Femur (tissue), 1 donor: ENCODE measurements around the gene LGALS4.
"Not testable (repeated sequence)": the region's sequence is repeated elsewhere in the genome, so short reads cannot be mapped to it uniquely, and the experiment has no call there.

ENCODE experiments used
- DNase-seq: peaks from one replicate; pipeline ENCODE4 v3.0.0-alpha.2; 2017

Gene LGALS4

DNA sequence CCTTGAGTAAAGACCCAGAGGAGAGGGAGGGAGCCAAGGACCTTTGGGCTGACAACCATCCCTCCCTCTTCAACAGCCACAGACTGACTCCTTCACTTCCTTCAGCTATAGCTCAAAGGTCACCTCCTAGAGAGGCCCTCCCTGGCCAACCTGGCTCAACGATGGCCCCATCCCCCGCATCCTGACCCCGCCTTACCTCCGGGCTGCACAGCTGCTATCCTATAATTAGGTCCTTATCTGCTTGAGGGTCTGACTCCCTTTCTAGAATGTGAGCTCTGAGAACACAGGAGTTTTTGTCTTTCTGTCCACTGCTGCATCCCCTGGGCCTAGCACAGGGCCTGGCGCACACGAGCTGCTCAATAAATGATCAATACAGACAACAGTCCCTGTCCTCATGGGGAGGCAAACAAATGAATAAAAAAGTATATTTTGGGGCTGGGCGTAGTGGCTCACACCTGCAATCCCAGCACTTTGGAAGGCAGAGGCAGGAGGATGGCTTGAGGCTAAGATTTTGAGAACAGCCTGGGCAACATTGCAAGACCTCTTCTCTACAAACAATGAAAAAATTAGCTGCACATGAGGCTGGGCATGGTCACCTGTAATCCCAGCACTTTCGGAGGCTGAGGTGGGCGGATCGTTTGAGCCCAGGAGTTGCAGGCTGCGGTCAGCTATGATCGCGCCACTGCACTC, 6.6 kb upstream of the LGALS4 start:
- DNase-seq, result no peak

DNA sequence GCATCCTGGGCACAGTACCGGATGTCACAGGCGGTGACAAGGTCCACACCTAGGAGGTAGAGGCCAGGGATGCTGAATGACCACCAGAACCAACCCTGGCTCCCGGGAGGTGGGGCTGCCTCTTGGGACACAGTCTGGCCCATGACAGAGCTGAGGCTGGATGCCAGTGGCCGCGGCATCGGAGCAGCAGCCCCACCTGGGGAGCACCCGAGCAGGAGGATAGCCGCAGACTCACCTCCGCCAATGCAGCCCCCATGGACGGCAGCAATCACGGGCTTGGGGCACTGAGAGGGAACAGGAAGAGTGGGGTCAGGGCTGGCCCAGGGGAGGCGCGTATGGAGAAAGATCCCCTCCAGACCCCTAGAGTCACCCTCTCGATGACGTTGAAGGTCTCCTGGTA, 4.3 kb upstream of the LGALS4 start:
- no peak for DNase-seq

DNA sequence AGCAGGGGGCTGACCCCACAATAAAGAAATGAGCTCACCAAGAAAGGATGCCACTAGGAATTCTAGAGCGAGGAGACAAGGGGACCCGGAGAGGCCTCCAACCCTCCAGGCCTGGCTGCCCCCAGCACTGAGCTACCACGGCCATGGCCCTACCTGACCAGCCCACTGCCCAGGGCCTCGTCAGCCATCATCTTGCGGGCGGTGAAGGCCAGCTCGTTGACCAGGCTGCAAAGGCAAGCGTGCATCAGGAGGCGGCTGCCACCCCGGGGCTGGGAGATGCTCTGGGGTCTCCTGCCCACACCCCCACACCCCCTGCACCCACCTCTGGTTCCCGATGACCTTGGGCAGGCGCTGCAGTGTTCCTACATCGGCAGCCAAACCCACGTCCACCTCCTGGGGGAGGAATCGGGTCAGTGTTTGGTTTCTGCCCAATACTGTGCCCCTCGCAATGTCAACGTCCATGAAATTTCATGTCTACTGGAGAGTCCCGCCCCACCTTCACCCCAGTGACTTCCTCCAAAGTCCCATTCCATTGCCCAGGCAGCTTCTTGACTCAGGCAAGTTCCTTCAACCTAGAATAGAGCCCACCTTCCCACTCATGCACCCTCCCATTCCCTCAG, 3.5 kb upstream of the LGALS4 start:
- no peak for DNase-seq

DNA sequence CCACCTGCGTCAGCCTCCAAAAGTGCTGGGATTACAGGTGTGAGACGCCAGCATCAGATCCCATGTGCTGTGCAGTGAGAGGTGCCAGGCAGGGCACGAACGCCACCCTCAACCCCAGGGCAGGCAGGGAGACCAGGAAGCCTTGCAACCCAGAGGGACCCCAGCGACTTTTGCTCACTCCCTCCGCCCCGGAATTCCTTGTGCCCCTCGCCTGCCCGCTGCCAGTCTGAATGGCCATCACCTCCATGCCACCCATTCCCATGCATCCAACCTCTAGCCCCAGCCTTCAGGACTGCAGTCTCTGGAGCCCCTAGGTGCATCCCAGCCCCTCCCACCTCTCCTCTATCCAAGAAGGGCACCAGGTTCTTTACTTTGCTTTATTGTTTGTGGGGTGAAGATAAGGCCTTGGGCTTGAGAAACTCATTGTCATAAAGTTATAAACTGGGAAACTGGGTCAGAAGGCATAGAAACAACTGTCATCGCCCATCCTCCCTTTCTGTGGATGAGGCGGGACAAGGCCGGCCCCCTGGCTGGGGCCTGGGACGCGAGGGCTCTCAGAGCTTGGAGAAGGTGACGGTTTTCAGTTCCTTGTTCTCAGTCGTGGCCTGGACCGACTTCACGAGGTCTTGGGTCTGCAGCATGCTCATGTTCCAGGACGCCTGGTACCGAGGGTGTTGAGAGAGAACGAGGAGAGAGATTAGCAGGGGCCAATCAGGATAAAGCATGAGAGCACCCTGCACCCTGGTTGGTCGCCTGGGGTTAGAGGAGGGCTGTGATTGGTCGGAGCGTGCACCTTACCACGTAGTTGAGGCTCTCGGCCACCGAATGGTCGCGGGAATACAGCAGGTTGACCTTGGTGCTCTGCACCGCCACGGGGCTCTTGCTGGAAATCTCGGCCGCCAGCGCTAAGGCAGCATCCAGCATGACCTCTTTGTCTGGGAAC, 2.6 kb upstream of the LGALS4 start:
- DNase-seq, result no peak

DNA sequence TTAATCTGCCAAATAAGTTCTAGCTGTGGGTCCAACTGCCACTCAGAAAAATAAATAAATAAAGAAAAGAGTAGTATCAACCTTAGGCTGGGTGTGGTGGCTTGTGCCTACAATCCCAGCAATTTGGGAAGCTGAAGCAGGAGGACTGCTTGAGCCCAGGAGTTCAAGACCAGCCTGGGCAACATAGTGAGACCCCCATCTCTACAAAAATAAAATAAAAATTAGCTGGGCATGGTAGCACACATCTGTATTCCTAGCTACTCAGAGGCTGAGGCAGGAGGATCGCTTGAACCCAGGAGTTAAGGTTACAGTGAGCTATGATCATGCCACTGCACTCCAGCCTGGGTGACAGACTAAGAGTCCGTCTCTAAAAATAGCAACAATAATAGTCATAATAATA, 1.2 kb upstream of the LGALS4 start:
- not testable (repeated sequence) for DNase-seq

DNA sequence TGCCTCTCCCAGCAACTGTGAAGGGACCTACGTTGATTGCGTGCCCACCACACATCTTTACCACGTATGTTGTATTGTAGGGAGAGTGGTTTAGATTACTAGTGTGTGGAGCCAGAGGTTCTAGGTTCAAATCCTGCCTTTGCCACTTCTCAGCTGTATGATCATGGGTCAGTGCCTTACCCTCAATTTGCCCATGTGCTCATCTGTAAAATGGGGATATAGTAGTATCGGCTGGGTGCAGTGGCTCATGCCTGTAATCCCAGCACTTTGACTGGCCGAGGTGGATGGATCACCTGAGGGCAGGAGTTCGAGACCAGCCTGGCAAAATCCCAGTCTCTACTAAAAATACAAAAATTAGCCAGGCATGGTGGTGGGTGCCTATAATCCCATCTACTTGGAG, 578 bp upstream of the LGALS4 start:
- DNase-seq, result no peak

DNA sequence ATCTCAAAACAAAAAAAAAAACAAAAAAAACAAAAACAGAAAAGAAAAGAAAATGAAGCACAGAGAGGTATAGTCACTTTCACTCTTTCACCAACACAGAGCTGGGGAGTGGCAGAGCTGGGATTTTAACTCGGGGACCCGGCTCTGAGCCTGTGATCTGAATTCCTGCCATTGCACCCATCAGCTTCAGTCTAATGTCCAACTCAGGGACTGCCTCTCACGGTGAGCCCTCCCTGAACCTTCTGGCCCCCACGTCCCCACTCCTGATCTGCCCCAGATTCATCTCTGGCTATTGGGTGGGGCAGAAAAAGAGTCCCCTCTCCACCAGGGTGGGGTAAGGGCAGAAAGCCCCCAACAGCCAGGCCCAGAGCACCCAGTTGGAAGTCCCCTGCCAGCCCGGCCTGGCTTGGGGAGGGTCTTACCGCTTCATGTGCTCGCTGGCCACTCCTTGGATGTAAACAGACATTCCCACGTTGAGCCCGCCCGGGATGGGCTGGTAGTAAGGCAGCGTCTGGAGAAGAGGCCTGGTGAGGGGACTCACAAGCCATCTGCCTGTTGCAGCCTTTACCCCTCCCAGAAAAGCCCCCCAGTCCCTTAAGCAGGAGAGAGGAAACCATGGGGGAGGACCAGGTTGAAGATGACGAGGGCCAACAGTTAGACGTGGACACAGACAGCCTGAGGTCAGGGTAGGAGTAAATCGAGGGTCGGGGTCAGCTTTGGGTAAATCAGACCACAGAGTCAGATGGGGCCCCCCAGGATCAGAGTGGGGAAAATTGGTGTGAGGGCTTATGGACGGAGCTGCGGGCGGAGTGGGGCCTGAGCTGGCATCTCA, 520 bp downstream of the LGALS4 start:
- DNase-seq, result no peak

DNA sequence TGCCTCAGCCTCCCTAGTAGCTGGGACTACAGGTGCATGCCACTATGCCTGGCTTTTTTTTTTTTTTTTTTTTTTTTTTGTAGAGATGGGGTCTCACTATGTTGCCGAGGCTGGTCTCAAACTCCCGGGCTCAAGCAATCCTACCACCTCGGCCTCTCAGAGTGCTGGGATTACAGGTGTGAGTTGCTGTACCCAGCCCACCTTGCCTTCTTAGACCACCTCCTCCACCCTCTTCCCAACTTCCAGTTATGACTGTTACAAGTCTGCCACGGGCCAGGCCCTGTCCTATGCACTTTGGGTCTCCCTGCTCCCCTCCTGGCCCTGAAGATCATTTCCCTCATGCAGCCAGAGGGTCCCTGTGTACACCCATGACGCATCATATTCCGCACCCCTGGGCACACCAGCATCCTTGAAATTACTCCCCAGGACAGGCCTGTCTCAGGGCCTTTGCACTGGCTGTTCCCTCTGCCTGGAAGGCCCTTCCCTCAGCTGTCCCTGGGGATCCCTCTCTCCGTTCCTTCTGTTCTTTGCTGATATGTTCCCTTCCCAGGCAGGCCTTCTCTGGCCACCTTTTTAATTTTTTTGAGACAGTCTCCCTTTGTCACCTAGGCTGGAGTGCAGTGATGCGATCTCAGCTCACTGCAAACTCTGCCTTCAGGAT, 3.0 kb downstream of the LGALS4 start:
- DNase-seq, result no peak

DNA sequence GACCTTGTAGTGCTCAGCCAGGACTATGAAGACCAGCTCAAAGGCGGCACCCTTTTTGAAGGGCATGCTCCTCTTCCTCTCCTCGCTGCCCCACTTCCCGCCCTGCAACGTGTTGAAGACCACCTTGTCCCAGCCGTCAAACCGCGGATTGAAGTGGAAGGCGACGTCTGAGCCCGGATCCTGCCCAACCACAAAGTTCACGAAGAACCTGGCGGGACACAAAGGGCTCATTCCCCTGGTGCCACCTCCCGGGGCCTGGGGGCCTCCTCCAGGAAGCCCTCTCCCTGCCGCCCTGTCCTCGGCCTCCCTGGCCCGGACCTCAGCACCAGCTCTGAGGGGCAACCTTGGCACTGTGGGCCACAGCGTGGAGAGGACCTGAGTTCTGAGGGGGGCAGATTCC, 4.0 kb downstream of the LGALS4 start:
- DNase-seq, result no peak

DNA sequence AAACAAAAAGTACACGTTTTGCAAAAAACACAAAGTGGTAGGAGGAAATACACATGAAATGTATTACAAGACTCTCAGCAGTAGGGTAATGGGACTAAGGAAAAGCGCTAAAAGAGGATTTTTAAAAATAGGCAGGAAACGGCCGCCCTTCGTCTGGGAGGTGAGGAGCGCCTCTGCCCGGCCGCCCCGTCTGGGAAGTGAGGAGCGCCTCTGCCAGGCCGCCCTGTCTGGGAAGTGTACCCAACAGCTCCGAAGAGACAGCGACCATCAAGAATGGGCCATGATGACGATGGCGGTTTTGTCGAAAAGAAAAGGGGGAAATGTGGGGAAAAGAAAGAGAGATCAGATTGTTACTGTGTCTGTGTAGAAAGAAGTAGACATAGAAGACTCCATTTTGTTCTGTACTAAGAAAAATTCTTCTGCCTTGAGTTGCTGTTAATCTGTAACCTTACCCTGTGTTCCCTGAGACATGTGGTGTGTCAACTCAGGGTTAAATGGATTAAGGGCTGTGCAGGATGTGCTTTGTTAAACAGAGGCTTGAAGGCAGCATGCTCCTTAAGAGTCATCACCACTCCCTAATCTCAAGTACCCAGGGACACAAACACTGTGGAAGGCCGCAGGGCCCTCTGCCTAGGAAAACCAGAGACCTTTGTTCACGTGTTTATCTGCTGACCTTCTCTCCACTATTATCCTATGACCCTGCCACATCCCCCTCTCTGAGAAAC, 5.2 kb downstream of the LGALS4 start:
- not testable (repeated sequence) for DNase-seq

DNA sequence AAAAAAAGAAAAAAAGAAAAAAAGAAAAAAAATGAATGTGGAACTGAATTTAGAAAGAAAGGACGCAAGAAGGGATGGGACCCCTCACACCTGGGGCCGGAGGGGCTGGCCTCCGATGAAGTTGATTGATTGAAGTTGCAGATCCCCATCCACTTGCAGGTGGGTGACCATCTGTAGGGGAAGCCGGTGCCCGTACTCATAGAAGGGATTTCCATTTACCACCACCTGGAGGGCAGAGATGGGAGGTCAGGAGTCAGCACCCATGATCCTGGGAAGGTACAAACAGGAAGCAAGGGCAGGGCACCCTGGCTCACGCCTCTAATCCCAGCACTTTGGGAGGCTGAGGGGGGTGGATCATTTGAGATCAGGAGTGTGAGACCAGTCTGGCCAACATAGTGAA, 6.4 kb downstream of the LGALS4 start:
- no peak for DNase-seq

DNA sequence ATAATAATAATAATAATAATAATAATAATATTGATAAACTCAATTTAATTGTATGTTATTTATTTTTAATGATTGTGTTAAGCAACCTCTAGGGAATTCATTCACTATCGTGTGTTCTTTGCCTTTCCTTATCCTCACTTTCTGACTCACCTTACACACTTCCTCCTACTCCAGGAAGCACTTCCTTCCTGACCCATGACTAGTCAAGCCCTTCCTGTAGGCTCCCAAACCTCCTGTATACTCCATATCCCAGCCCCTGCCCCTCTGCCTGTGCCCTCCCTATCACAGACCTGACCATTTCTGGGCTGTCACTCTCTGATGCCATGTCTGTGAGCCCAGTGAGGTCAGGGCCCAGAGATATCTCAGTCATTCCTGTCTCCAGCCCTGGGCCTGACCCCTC, 7.6 kb downstream of the LGALS4 start:
- DNase-seq, result no peak

DNA sequence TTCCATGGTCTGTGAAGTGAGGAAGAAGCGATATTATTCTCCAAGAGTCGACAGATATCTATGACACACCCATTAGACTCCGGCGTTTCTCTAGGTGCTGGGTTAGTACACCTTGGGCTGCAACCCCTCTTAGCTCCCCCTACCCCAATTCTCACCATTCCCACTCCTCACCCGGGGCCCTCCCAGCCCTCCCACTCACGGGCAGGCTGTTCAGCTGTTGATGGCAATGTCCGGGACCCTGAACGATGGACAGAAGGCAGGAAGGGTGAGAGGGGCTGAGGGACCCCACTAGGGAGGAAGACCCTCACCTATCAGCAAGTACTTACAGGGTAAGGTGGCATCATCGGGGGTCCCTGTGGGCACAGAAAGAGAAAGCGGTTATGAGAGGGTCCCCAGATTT, 9.2 kb downstream of the LGALS4 start:
- DNase-seq, result no peak

DNA sequence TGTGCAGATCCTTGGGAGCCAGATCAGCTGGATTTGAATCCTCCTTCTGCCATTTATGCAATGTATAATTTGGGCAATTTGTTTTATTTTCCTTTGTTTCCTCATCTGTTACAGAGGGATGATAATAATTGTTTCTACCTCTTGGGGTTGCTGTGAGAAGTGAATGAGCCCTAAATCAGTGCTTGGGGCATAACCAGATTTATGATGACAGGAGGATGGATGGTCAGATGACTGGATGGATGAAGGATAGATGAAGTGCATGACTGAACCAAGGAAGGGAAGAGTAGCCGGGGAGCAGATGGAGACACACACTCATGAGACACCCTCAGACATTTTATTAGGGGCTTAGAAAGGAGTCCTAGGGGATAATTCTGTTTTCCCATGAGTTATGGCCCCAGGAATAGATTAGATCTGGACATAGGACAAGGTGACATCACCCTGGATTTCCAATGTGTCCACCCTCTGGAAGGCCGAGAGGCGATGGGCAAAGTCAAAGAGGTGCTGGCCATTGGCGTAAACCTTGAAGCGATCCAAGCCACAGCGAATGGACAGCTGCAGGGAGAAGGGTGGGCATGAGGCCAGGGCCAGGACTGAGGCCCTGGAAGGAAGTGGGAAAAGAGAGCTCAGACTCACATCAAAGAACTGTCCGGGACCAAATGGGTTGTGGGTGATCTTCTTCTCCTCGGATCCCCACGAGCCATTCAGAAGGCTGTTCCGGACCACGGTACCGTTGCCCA, 11.2 kb downstream of the LGALS4 start:
- no peak for DNase-seq

DNA sequence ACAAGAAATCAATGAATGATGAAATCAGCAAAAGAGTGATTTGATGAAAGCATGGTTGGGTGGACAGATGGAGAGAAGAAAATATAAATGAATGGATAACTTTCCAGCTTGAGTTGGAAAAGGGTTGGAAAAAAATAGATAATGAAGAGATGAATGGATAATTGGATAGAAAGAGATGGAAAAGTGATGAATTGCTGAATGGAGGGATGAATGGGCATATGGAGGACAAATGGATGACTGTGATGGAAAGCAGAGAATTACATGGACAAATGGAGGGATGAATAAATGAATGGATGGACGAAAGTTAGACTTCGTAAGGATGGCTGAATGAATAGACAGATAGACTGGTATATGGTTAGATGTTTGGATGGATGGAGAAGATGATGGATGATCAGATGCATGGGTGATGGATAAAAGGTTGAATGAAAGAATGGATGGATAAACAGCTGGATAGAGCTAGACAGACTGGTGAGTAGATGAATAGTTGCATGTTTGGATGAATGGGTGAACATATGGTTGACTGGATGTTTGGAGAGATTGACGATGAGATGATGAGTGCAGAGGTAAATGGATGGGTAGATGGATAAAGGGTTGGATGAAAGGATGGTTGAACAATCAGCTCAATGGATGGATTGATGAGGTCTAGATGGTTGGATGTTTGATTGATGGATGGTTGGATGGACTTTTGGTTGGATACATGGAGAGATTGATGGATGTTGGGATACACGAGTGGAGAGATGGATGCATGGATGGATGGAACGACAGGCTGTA, 12.0 kb downstream of the LGALS4 start:
- DNase-seq, result no peak

DNA sequence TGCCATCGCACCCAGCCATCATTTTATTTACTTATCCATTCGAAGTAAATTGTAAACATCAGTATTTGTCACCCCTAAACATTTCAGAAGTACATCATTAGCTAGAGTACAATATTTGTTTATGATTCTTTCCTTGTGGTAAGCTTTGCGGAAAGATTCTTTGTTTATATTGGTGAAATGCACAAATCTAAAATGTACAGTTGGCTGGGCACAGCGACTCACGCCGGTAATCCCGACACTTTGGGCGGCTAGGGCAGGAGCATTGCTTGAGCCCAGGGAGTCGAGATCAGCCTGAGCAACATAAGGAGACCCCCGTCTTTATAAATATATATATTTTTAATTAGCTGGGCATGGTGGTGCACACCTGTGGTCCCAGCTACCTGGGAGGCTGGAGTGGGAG, 13.6 kb downstream of the LGALS4 start:
- no peak for DNase-seq

DNA sequence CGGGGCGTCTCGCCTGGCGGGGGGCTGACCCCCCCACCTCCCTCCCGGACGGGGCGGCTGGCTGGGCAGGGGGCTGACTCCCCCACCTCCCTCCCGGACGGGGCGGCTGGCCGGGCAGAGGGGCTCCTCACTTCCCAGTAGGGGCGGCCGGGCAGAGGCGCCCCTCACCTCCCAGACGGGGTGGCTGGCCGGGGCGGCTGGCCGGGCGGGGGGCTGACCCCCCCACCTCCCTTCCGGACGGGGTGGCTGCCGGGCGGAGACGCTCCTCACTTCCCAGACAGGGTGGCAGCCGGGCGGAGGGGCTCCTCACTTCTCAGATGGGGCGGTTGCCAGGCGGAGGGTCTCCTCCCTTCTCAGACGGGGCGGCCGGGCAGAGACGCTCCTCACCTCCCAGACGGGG, 15.0 kb downstream of the LGALS4 start:
- not testable (repeated sequence) for DNase-seq

DNA sequence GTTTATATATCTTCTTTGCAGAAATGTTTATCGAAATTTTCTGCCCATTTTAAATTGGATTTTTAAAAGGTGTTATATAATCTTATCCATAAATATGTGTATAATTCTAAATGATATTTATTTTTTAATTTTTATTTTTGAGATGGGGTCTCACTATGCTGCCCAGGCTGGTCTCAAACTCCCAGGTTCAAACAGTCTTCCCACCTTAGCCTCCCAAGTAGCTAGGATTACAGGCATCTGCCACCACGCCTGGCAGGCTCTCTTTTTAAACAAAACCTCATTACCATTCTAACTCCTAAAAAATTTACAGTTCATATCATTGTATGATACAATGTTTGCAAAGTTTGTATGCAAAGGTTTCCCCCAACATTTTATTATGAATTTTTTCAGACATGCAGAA, 16.6 kb downstream of the LGALS4 start:
- no peak for DNase-seq

DNA sequence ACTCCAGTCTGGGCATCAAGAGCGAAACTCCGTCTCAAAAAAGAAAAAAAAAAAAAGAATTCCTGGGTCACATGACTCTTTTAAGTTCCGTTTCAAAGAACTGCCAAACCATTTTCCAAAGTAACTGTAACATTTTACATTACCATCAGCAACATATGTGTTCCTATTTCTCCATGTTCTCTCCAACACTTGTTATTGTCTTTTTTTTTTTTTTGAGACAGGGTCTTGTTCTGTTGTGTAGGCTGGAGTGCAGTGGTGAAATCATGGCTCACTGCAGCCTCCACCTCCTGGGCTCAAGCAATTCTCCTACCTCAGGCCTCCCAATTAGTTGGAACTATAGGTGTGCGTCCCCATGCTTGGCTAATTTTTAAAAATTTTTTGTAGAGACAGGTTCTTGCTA, 17.2 kb downstream of the LGALS4 start:
- no peak for DNase-seq

DNA sequence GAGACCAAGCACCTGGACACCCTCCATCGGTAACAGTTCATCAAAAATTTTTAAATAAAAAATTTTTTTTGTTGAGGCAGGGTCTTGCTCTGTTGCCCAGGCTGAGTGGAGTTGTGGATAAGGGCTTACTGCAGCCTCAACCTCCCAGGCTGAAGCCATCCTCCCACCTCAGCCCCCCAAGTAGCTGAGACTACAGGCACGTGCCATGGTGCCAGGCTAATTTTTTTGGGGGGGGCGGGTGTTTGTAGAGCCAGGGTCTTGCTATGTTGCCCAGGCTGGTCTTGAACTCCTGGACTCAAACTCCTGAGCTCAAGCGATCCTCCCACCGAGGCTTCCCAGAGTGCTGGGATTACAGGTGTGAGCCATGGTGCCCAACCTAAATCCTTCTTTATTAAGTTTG, 19.1 kb downstream of the LGALS4 start:
- no peak for DNase-seq
